Mesothelial cell of epicardium (in vitro differentiated cells): ENCODE data around the gene TSSK3. TPM values are rescaled to one million over a fixed set of nuclear protein-coding genes. Genes with fewer than 3 reads are reported as not detected.
A peak's percentile ranks its signal among the peaks of the same experiment; 100 is the strongest.

ENCODE experiments used
- DNase-seq, 2 experiments: peaks; one replicate each; pipeline ENCODE4 v3.0.0; 2021; ENCODE audit warnings: low spot score in 2 of 2; ENCODE audit not compliant: unreplicated experiment in 2 of 2
- H3K27ac Mint-ChIP-seq: 2 replicates; pipeline ENCODE4 v1.8.0; 2021; ENCODE audit warnings: mixed read lengths
- H3K27me3 Mint-ChIP-seq: 2 replicates; pipeline ENCODE4 v1.8.0; 2021; ENCODE audit warnings: low read depth, mixed read lengths
- H3K36me3 Mint-ChIP-seq: 2 replicates; pipeline ENCODE4 v1.8.0; 2021; ENCODE audit warnings: mixed read lengths
- H3K4me1 Mint-ChIP-seq: 2 replicates; pipeline ENCODE4 v1.8.0; 2021; ENCODE audit warnings: mixed read lengths
- H3K4me3 Mint-ChIP-seq: 2 replicates; pipeline ENCODE4 v1.8.0; 2021; ENCODE audit warnings: mild to moderate bottlenecking, moderate library complexity, mixed read lengths
- H3K9me3 Mint-ChIP-seq: 2 replicates; pipeline ENCODE4 v1.8.0; 2021; ENCODE audit warnings: mixed read lengths
- total RNA-seq: library from RNA; stranded (reverse); gene quantifications from 3 replicates; pipeline ENCODE4 v1.2.1, GENCODE V29; 2021
- TF ChIP-seq, protein P1 (sequence below): fragments of 200-600 bp; sonication (generic); IDR thresholded peaks from one replicate; pipeline ENCODE4 v1.5.0; 2021; ENCODE audit warnings: antibody characterized with exemption; ENCODE audit not compliant: unreplicated experiment

TSSK3 gene
- total RNA-seq, 1 donor from 2014 or later: 8.1 TPM

DNA sequence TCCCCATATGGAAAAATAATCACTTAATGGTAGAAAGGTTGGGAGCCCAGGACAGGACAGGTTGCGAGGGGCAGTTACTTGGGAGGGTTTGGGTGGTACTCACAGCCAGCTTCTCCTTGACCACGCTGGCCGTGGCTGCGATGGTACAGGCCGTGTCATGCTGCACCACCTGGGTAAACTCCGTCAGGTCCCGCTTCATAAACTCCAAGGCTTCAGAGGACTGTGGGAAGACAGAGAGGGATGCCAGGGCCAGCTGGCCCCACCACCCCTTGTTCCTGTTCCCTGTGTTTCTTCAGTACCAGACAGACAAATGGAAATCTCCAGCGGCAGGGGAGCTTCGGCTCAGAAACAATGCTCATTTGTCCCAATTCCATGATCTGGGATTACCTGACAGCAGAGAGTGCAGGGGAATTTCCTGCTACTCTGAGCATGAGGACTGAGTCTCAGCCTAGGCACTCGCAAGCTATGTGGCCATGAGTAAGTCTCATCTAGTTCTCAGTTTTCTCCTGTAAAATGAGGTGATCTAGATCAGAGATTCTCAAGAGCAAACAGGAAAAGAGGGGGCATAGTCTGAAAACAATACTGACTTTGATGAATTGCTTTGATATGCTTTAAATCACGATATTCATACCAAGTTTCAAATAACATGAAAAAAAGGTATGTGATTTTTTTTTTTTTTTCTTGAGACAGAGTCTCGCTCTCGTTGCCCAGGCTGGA, 24.5 kb downstream of the TSSK3 start:
- TF ChIP-seq, protein P1, sequence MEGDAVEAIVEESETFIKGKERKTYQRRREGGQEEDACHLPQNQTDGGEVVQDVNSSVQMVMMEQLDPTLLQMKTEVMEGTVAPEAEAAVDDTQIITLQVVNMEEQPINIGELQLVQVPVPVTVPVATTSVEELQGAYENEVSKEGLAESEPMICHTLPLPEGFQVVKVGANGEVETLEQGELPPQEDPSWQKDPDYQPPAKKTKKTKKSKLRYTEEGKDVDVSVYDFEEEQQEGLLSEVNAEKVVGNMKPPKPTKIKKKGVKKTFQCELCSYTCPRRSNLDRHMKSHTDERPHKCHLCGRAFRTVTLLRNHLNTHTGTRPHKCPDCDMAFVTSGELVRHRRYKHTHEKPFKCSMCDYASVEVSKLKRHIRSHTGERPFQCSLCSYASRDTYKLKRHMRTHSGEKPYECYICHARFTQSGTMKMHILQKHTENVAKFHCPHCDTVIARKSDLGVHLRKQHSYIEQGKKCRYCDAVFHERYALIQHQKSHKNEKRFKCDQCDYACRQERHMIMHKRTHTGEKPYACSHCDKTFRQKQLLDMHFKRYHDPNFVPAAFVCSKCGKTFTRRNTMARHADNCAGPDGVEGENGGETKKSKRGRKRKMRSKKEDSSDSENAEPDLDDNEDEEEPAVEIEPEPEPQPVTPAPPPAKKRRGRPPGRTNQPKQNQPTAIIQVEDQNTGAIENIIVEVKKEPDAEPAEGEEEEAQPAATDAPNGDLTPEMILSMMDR: no peak
- Mint-ChIP-seq H3K4me3 (no peak overlapping the region), H3K9me3 (no peaks in the 10 kb centered on the region), H3K27ac (no peak overlapping the region), H3K36me3 (peaks cover 19% of the 10 kb centered on the region), H3K4me1 (no peaks in the 10 kb centered on the region), H3K27me3 (no peaks in the 10 kb centered on the region)
- DNase-seq: no peak

DNA sequence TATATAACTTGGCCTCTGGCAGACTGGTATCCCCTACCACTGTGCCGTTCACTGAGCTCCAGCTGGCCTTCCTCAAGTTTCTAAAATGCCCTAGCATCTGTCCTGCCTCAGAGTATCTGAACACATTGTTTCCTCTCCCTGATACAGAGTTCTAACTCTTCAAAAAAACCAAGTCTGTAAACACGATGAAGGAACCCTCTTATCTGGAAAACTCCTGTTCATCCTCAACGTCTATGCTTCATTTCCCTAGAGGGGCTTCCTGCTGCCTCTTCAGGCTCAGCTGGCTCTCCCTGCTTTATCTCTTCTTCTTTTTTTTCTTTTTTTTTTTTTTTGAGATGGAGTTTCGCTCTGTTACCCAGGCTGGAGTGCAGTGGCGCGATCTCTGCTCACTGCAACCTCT, 26.3 kb downstream of the TSSK3 start:
- peaks cover 19% of the 10 kb centered on the region for H3K36me3 Mint-ChIP-seq
- TF ChIP-seq, protein P1: no peak
- no peaks in the 10 kb centered on the region for H3K9me3 Mint-ChIP-seq
- no peaks in the 10 kb centered on the region for H3K27me3 Mint-ChIP-seq
- no peak for DNase-seq
- no peak overlapping the region for H3K27ac Mint-ChIP-seq
- peaks cover 14% of the 10 kb centered on the region for H3K4me1 Mint-ChIP-seq
- H3K4me3 Mint-ChIP-seq: no peak overlapping the region

DNA sequence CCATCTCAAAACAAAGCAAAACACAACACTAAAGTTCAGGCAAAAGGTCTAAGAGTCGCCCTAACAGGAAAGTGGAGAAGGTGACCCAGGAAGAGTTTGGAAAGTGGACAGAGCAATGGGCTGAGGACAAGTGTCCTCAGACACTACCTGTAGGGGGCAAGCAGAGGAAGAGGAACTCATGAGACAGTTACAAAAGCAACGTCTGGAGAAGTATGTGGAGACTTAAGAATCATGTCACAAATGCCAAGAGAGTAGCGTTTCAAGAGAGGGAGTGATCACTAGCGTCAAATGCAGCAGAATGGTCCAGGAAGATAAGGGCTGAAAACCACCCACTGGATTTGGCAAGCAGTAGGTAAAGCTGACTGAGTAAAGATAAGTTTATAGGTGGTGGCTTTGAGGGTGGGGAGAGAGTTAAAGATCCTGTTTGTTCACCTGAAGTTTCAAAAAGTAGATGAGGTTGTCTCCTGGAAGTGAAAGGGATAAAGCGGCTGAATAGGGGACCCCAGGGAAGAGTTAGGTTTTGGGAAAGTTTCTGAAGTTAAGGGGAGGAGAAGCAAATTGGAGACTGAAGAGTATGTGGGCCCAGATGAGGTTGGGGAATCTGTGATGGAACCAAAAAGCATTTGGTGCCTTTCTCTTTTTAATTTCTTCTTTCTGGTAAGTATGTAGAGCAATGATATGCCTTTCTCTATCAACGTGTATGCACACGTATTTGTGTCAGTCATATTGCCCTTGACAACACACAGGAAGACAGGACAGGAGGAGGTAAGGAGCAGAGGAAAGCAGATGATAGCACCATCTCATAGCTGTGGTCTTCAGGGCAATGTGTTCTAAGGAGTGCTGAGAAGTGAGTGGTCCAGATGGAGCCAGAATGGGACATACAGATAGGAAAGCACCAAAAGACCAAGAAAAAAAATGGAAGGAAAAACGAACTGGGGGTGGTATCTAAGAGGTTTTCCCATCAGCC, 28.8 kb downstream of the TSSK3 start:
- DNase-seq: no peak
- Mint-ChIP-seq H3K4me3 (no peak overlapping the region), H3K9me3 (no peaks in the 10 kb centered on the region), H3K36me3 (peaks cover 13% of the 10 kb centered on the region), H3K27ac (no peak overlapping the region), H3K4me1 (peaks cover 24% of the 10 kb centered on the region), H3K27me3 (no peaks in the 10 kb centered on the region)
- TF ChIP-seq, protein P1: no peak

DNA sequence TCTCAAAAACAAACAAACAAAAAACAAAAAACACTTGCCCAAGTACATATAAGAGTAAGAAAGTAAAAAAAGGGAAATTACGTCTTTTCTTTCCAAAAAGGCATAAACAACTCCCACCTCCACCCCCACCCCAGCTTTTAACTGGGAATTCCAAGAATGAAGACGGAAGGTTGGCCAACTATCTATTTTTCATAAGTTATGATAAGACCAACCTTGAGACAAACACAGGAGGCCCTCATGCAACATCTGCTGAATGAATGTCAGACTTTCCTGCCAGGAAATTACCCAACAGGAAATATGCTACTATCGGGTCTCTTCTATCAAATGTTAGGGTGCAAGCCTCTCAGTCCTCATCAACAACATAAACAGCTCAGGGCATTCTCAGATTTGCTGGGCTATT, 30.0 kb downstream of the TSSK3 start:
- Mint-ChIP-seq H3K4me3 (peak overlapping the region; percentile 100), H3K9me3 (no peaks in the 10 kb centered on the region), H3K36me3 (peaks cover 10% of the 10 kb centered on the region), H3K4me1 (peaks cover 24% of the 10 kb centered on the region), H3K27me3 (no peaks in the 10 kb centered on the region), H3K27ac (no peak overlapping the region)
- TF ChIP-seq, protein P1: no peak
- DNase-seq: no peak

DNA sequence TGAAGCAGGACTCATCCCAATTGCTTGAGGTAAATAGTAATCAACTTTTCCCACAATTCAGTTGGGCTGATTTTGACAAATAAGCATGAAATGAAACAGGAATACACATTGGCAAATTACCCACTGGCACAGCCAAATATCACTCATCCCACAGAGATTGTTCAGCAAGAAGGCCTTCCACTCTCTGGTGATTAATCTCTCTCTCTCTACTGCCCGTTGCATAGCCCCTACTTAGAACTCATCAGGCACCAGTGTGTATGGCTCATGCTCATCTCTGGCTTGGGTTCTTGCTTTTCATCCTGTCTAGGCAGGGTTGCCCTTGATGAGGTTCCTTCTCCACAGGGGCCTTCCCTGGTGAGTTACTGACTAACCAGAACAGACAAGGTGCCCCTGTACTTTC, 30.8 kb downstream of the TSSK3 start:
- no peak for DNase-seq
- no peaks in the 10 kb centered on the region for H3K27me3 Mint-ChIP-seq
- TF ChIP-seq, protein P1: no peak
- H3K4me1 Mint-ChIP-seq: peaks cover 24% of the 10 kb centered on the region
- peak overlapping the region; percentile 100 for H3K4me3 Mint-ChIP-seq
- H3K36me3 Mint-ChIP-seq: peaks cover 7% of the 10 kb centered on the region
- H3K9me3 Mint-ChIP-seq: no peaks in the 10 kb centered on the region
- H3K27ac Mint-ChIP-seq: peak overlapping the region; percentile 100
